Body of pancreas (tissue), 4 donors: ENCODE data around the gene DNAI1. TPM values are rescaled to one million over a fixed set of nuclear protein-coding genes. Genes with fewer than 3 reads are reported as not detected.

Source experiments
- ATAC-seq: fragments of 150-250 bp; one replicate; pipeline ENCODE4 v1.9.1; 2016
- DNase-seq, 4 donors: peaks; one replicate each; pipeline ENCODE4 v3.0.0-alpha.2; 2019
- H3K27ac ChIP-seq, 4 donors: fragments of 200-600 bp; sonication (generic); 1 replicate in 3 of 4; 2 replicates in 1 of 4; pipeline versions ENCODE4 v1.5.1 to v1.6.1; 2016 to 2019; ENCODE audit warnings: mild to moderate bottlenecking in 1 of 4, mixed read lengths in 1 of 4, moderate library complexity in 1 of 4
- H3K27me3 ChIP-seq, 2 donors: fragments of 200-600 bp; sonication (generic); one replicate each; pipeline ENCODE4 v1.6.0; 2016; ENCODE audit warnings: mild to moderate bottlenecking in 1 of 2
- H3K36me3 ChIP-seq, 2 donors: fragments of 200-600 bp; sonication (generic); replicated peaks in 1 of 2; 2 replicates each; pipeline ENCODE4 v1.5.1; 2016; ENCODE audit warnings: low read depth in 2 of 2; ENCODE audit not compliant: insufficient read depth in 1 of 2
- H3K4me1 ChIP-seq: fragments of 200-600 bp; sonication (generic); one replicate; pipeline ENCODE4 v1.6.0; 2016
- H3K4me3 ChIP-seq, 2 donors: fragments of 200-600 bp; sonication (generic); 1 replicate in 1 of 2; 2 replicates in 1 of 2; pipeline ENCODE4 v1.5.1; 2016 to 2019
- H3K9me3 ChIP-seq, 3 donors: fragments of 200-600 bp; sonication (generic); 1 replicate in 2 of 3; 2 replicates in 1 of 3; pipeline ENCODE4 v1.5.1; 2016
- POLR2A ChIP-seq, 3 donors: fragments of 450-650 bp; IDR thresholded peaks; one replicate each; pipeline ENCODE4 v1.6.1; 2016; ENCODE audit warnings: antibody characterized with exemption in 3 of 3, mild to moderate bottlenecking in 2 of 3
- WGBS, 2 donors: methylation state at CpG; one replicate each; pipeline ENCODE4 v1.1.5; 2017; 5-methylcytosine and 5-hydroxymethylcytosine counted together
- intact Hi-C: fragments of 100-400 bp; cut with DNase I; formaldehyde crosslinking; loops from one replicate; pipeline ENCODE4 v1.15.1; 2023
- total RNA-seq, 2 donors: library from RNA; depleted of rRNA; stranded (reverse); fragments of >200 nt; gene quantifications; one replicate each; pipeline ENCODE4 v1.1.0, GENCODE V29; 2016
- TF ChIP-seq, protein P1 (sequence below), 7 experiments: fragments of 450-650 bp in 4 of 7; fragments of 200-600 bp in 3 of 7; sonication (generic) in 3 of 7; IDR thresholded peaks; one replicate each; pipeline ENCODE4 v1.5.1; 2016 to 2019; ENCODE audit warnings: antibody characterized with exemption in 7 of 7

DNAI1 gene
- total RNA-seq, 2 donors from 2014 or later: 0.99 to 2.1 TPM

DNA sequence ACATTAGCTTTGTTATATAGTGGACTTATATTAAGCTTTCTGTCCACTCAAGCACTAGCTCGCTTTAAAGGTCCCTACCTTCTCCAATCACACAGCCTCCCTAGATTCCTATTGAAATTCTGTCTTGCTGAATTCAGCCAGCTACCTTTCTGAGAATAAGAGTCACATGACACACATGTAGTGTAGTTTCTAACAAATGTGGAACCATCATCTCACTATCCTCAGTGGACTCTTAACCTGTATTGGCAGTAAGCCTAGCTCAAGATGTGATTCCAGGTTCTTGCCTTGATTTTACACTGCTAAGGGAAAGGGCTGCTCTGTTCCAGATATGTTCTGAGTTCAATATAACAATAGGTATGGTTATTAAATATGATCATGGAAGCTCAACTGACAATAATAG lies 11.7 kb upstream of the DNAI1 start:
- ATAC-seq: no peak
- intact Hi-C loops: no loop called here
- H3K27me3 ChIP-seq: no peaks in the 10 kb centered on the region
- no peaks in the 10 kb centered on the region for H3K36me3 ChIP-seq
- no peak for DNase-seq
- H3K4me3 ChIP-seq: no peak overlapping the region
- H3K9me3 ChIP-seq: no peaks in the 10 kb centered on the region
- TF ChIP-seq, protein P1, sequence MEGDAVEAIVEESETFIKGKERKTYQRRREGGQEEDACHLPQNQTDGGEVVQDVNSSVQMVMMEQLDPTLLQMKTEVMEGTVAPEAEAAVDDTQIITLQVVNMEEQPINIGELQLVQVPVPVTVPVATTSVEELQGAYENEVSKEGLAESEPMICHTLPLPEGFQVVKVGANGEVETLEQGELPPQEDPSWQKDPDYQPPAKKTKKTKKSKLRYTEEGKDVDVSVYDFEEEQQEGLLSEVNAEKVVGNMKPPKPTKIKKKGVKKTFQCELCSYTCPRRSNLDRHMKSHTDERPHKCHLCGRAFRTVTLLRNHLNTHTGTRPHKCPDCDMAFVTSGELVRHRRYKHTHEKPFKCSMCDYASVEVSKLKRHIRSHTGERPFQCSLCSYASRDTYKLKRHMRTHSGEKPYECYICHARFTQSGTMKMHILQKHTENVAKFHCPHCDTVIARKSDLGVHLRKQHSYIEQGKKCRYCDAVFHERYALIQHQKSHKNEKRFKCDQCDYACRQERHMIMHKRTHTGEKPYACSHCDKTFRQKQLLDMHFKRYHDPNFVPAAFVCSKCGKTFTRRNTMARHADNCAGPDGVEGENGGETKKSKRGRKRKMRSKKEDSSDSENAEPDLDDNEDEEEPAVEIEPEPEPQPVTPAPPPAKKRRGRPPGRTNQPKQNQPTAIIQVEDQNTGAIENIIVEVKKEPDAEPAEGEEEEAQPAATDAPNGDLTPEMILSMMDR (IDR thresholded peaks at IDR 0.05): no peak
- peaks cover 7% of the 10 kb centered on the region for H3K4me1 ChIP-seq
- H3K27ac ChIP-seq: no peak overlapping the region
- 97 to 100% methylated on average over 1 of the region's 1 CpG for WGBS, 2 donors

DNA sequence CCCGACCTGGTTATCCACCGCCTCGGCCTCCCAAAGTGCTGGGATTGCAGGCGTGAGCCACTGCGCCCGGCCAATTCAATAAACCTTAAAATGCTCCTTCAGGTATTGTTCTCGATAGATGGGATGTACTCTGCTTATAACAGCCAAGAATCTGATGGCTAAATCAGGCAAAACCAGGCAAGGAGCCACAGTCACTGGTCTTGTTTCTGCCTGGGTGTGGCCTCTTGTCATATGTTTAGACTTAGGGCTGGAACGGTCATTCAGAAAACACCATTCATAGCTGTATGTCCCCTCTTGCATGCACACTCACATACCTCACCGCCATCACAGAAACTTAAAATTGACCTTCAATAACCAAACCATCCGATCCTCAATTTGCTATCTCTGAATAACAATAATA lies 8.0 kb upstream of the DNAI1 start:
- TF ChIP-seq, protein P1 (IDR thresholded peaks at IDR 0.05): no peak
- no peak for TF ChIP-seq POLR2A (IDR thresholded peaks at IDR 0.05)
- ATAC-seq (no peak), DNase-seq (no peak)
- no peak overlapping the region for H3K4me3 ChIP-seq
- no peaks in the 10 kb centered on the region for H3K4me1 ChIP-seq
- no peaks in the 10 kb centered on the region for H3K9me3 ChIP-seq
- intact Hi-C loops: no loop called here
- H3K36me3 ChIP-seq: no peaks in the 10 kb centered on the region
- 93 to 94% methylated on average over 10 of the region's 10 CpGs for WGBS, 2 donors
- H3K27ac ChIP-seq: no peak overlapping the region
- no peaks in the 10 kb centered on the region for H3K27me3 ChIP-seq

DNA sequence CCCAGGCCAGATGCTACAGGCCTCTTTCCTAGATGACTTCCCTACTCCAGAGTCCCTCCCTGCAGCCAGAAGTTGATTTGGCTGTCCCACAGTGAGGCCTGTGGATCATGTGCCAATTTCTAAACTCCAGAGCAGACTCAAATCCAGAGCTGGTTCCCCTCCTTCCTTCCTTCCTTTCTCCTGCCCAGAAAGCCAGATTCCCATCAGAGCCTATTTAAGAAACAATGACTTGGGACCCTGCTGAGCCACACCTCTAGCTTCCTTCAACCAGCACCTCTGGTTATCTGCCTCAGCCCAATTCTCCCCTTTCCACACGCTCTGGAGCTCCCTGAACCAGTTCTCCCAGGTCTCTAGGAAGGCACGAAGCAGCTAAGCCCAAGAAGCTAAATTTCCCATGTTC lies 7.5 kb upstream of the DNAI1 start:
- DNase-seq (no peak), ATAC-seq (no peak)
- 66 to 85% methylated on average over 2 of the region's 2 CpGs for WGBS, 2 donors
- TF ChIP-seq, protein P1 (IDR thresholded peaks at IDR 0.05): no peak
- TF ChIP-seq POLR2A (IDR thresholded peaks at IDR 0.05): no peak
- Histone ChIP-seq H3K27ac (peak overlapping the region in 1 of 4 donors; percentile 21), H3K36me3 (no peaks in the 10 kb centered on the region), H3K4me1 (no peaks in the 10 kb centered on the region), H3K9me3 (no peaks in the 10 kb centered on the region), H3K27me3 (no peaks in the 10 kb centered on the region), H3K4me3 (no peak overlapping the region)
- intact Hi-C loops: no loop called here

DNA sequence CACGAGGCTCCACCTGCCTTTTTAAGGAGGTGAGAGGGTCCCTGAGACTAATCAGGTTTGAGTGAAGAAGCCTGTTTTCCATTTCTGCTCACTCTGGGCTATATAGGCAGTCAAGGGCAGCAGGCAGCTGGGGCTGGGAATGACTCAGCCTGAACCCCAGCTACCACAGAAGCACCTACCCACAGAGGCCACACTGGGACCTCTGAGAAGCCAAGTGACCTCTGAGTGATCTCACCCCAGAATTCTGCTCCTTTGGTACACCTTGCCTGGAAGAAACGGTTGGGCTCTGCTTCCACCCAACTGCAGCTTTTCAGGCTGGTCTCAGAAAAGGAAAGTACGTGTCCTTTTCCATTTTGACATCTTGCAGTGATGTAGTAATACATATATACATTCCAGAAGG lies 7.1 kb upstream of the DNAI1 start:
- H3K9me3 ChIP-seq: no peaks in the 10 kb centered on the region
- ATAC-seq (no peak), DNase-seq (no peak)
- H3K27me3 ChIP-seq: no peaks in the 10 kb centered on the region
- H3K4me1 ChIP-seq: peaks cover 2% of the 10 kb centered on the region
- no peak for TF ChIP-seq POLR2A (IDR thresholded peaks at IDR 0.05)
- TF ChIP-seq, protein P1 (IDR thresholded peaks at IDR 0.05): no peak
- intact Hi-C loops: no loop called here
- peak overlapping the region in 1 of 4 donors; percentile 21 for H3K27ac ChIP-seq
- WGBS, 2 donors: 75 to 76% methylated on average over 3 of the region's 3 CpGs
- H3K36me3 ChIP-seq: no peaks in the 10 kb centered on the region
- no peak overlapping the region for H3K4me3 ChIP-seq

DNA sequence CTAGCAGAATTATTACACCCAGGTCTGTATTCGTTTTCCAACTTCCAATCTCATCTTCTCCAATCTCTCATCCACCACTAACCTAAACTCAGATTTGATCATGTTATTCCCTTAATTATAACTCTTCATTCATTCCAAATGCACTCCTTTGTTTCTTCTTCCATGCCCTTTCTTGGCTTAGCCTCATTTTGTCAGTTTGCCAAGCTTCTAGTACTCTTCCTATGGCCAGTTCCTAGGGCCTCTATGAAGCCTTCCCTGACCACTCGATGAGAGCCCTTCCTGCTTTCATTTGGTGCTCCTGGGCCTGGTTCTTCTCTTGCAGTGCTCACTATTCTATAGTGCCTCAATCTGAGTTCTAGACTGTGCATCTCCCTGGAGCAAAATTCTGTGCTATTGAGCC lies 6.0 kb upstream of the DNAI1 start:
- Histone ChIP-seq H3K36me3 (no peaks in the 10 kb centered on the region), H3K4me1 (peaks cover 12% of the 10 kb centered on the region), H3K9me3 (no peaks in the 10 kb centered on the region), H3K4me3 (no peak overlapping the region), H3K27me3 (no peaks in the 10 kb centered on the region), H3K27ac (no peak overlapping the region)
- ATAC-seq (no peak), DNase-seq (no peak)
- WGBS, 2 donors: 80 to 85% methylated on average over 2 of the region's 2 CpGs
- no peak for TF ChIP-seq POLR2A (IDR thresholded peaks at IDR 0.05)
- TF ChIP-seq, protein P1 (IDR thresholded peaks at IDR 0.05): no peak
- intact Hi-C loops: no loop called here
